Keratinocyte (primary cell): Measurements from ENCODE around the gene NINJ1.

Source experiments
- EZH2 ChIP-seq: IDR thresholded peaks from one replicate; pipeline ENCODE4 v1.6.1; 2012; ENCODE audit warnings: inconsistent platforms, mild to moderate bottlenecking, low read length, moderate library complexity
- TF ChIP-seq, protein P1 (sequence below), 3 experiments: IDR thresholded peaks in 1 of 3; conservative IDR thresholded peaks in 1 of 3; optimal IDR thresholded peaks in 1 of 3; 2 replicates in 2 of 3; 3 replicates in 1 of 3; pipeline versions ENCODE3 to v1.5.1; 2011; ENCODE audit warnings: low read length in 3 of 3, mild to moderate bottlenecking in 3 of 3, moderate library complexity in 2 of 3, control low read depth in 1 of 3, inconsistent platforms in 1 of 3; ENCODE audit not compliant: insufficient read depth in 2 of 3; ENCODE audit errors: extremely low read depth in 1 of 3

DNA sequence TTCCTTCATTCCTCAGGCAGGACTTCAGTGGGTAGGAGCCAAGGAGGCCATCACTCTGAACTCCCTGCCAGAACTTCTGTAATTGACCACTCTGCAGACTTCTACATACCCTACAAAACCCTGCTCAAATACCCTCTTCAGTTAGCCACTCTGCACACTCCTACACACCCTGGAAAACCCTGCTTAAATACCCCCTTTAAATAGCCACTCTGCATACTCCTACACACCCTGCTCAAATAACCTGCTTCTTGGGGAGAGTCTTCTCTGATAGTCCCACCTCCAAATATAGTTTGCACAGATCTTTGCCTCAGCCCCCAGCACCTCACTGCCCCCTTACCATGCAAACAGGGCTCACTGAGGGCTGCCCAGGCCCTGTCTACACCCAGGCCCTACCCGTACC lies 56.7 kb downstream of the NINJ1 start:
- TF ChIP-seq, protein P1, sequence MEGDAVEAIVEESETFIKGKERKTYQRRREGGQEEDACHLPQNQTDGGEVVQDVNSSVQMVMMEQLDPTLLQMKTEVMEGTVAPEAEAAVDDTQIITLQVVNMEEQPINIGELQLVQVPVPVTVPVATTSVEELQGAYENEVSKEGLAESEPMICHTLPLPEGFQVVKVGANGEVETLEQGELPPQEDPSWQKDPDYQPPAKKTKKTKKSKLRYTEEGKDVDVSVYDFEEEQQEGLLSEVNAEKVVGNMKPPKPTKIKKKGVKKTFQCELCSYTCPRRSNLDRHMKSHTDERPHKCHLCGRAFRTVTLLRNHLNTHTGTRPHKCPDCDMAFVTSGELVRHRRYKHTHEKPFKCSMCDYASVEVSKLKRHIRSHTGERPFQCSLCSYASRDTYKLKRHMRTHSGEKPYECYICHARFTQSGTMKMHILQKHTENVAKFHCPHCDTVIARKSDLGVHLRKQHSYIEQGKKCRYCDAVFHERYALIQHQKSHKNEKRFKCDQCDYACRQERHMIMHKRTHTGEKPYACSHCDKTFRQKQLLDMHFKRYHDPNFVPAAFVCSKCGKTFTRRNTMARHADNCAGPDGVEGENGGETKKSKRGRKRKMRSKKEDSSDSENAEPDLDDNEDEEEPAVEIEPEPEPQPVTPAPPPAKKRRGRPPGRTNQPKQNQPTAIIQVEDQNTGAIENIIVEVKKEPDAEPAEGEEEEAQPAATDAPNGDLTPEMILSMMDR (optimal IDR thresholded peaks at IDR 0.05 in 1 of 3, IDR thresholded peaks at IDR 0.05 in 1 of 3, conservative IDR thresholded peaks at IDR 0.05 in 1 of 3; ENCODE audit: extremely low read depth in 1 of 3, insufficient read depth in 2 of 3, low read length in 3 of 3): no peak
- no peak for TF ChIP-seq EZH2
